HG02970 (cell line): ENCODE results near the gene PCDHGB4.
"Not testable (repeated sequence)": the region's sequence is repeated elsewhere in the genome, so short reads cannot be mapped to it uniquely, and the experiment has no call there.

Experiments used
- ATAC-seq: cut with Tn5 transposase; IDR thresholded peaks from one replicate; pipeline ENCODE4 v1.9.1; 2021; ENCODE audit warnings: mild to moderate bottlenecking, moderate library complexity, moderate number of reproducible peaks; ENCODE audit not compliant: unreplicated experiment, low FRiP score

The PCDHGB4 gene

GRCh38 chr5:141366016-141366896 is 21.2 kb upstream of the PCDHGB4 start:
- no peak for ATAC-seq

- no peak for ATAC-seq
Measured at GRCh38 chr5:141369994-141370848, 17.3 kb upstream of the PCDHGB4 start, which contains the start of gene PCDHGB3. Gene PCDHGB3, plus strand, starts transcription at chr5:141370242. Its CDS starts 153 bp downstream, at chr5:141370395.

GRCh38 chr5:141371572-141372475 is 15.7 kb upstream of the PCDHGB4 start:
- ATAC-seq: no peak

- no peak for ATAC-seq
Measured at GRCh38 chr5:141373673-141374317, 13.7 kb upstream of the PCDHGB4 start, which contains the start of gene PCDHGA6. Gene PCDHGA6, plus strand, starts transcription at chr5:141373891. Its CDS starts 193 bp downstream, at chr5:141374084.

- ATAC-seq: no peak
Measured at GRCh38 chr5:141374627-141375026, 12.9 kb upstream of the PCDHGB4 start.

- not testable (repeated sequence) for ATAC-seq
Measured at GRCh38 chr5:141375444-141376155, 11.9 kb upstream of the PCDHGB4 start.

GRCh38 chr5:141382469-141383294 is 4.8 kb upstream of the PCDHGB4 start, which contains the start of gene PCDHGA7:
Gene PCDHGA7, plus strand, starts transcription at chr5:141382742. Its CDS starts 158 bp downstream, at chr5:141382900.
- no peak for ATAC-seq

- ATAC-seq: no peak
Measured at GRCh38 chr5:141383345-141383744, 4.2 kb upstream of the PCDHGB4 start.

GRCh38 chr5:141384471-141385267 is 2.8 kb upstream of the PCDHGB4 start:
- ATAC-seq: no peak

- no peak for ATAC-seq
Measured at GRCh38 chr5:141388661-141389060, 1.2 kb downstream of the PCDHGB4 start.

- ATAC-seq: no peak
Measured at GRCh38 chr5:141389153-141390042, 1.9 kb downstream of the PCDHGB4 start.

- ATAC-seq: no peak
Measured at GRCh38 chr5:141392429-141393198, 5.1 kb downstream of the PCDHGB4 start, which contains the start of gene PCDHGA8. Gene PCDHGA8, plus strand, starts transcription at chr5:141392633. Its CDS starts 181 bp downstream, at chr5:141392814.

- no peak for ATAC-seq
Measured at GRCh38 chr5:141393267-141393666, 5.8 kb downstream of the PCDHGB4 start.

- ATAC-seq: not testable (repeated sequence)
Measured at GRCh38 chr5:141394401-141395187, 7.1 kb downstream of the PCDHGB4 start.
